GM23338 (cell line): ENCODE measurements around the gene TARBP1. TPM values are rescaled to one million over a fixed set of nuclear protein-coding genes. Genes with fewer than 3 reads are reported as not detected.

ENCODE experiments used
- ATAC-seq: fragments of 200-7000 bp; cut with Tn5 transposase; 3 replicates; pipeline ENCODE4 v1.9.1; 2020
- DNase-seq: peaks from one replicate; pipeline ENCODE4 v3.0.0-alpha.2; 2015; ENCODE audit warnings: low spot score
- H2AFZ ChIP-seq: fragments of 200-600 bp; sonication (generic); 2 replicates; pipeline ENCODE4 v1.8.0; 2016; ENCODE audit warnings: antibody characterized with exemption, mild to moderate bottlenecking, moderate library complexity
- H3F3A ChIP-seq: fragments of 200-600 bp; sonication (generic); replicated peaks from 2 replicates; pipeline ENCODE4 v1.8.0; 2017; ENCODE audit warnings: antibody characterized with exemption, mixed run types, low read depth
- H3K27ac ChIP-seq: fragments of 200-600 bp; sonication (generic); 2 replicates; pipeline ENCODE4 v1.6.1; 2016; ENCODE audit warnings: low read depth
- H3K27me3 ChIP-seq: fragments of 200-600 bp; sonication (generic); 2 replicates; pipeline ENCODE4 v1.8.0; 2016; ENCODE audit warnings: mild to moderate bottlenecking, mixed run types, moderate library complexity; ENCODE audit not compliant: insufficient read depth
- H3K36me3 ChIP-seq: fragments of 200-600 bp; sonication (generic); 2 replicates; pipeline ENCODE4 v1.8.0; 2016; ENCODE audit warnings: mild to moderate bottlenecking; ENCODE audit not compliant: insufficient read depth
- H3K4me1 ChIP-seq: fragments of 200-600 bp; sonication (generic); 2 replicates; pipeline ENCODE4 v1.8.0; 2016; ENCODE audit warnings: mild to moderate bottlenecking, moderate library complexity; ENCODE audit not compliant: insufficient read depth
- H3K4me2 ChIP-seq: fragments of 200-600 bp; sonication (generic); 2 replicates; pipeline ENCODE4 v1.7.1; 2017; ENCODE audit warnings: mixed run types
- H3K4me3 ChIP-seq: fragments of 200-600 bp; sonication (generic); 2 replicates; pipeline ENCODE4 v1.6.1; 2016; ENCODE audit warnings: mixed run types
- H3K79me2 ChIP-seq: fragments of 200-600 bp; sonication (generic); replicated peaks from 2 replicates; pipeline ENCODE4 v1.8.0; 2017; ENCODE audit warnings: mild to moderate bottlenecking; ENCODE audit not compliant: insufficient read depth
- H3K9me2 ChIP-seq: fragments of 200-600 bp; sonication (generic); 2 replicates; pipeline ENCODE4 v1.8.0; 2017; ENCODE audit not compliant: insufficient read depth
- H4K20me1 ChIP-seq: fragments of 200-600 bp; sonication (generic); replicated peaks from 2 replicates; pipeline ENCODE4 v1.8.0; 2017; ENCODE audit warnings: mild to moderate bottlenecking; ENCODE audit not compliant: insufficient read depth
- H3K27ac Mint-ChIP-seq: 2 replicates; pipeline ENCODE4 v1.8.0; 2020; ENCODE audit warnings: inconsistent platforms, mild to moderate bottlenecking, moderate library complexity, mixed read lengths
- H3K27me3 Mint-ChIP-seq: 3 replicates; pipeline ENCODE4 v1.8.0; 2022; ENCODE audit warnings: low read depth, mild to moderate bottlenecking, moderate library complexity, mixed read lengths, inconsistent platforms; ENCODE audit not compliant: insufficient read depth, poor library complexity
- H3K36me3 Mint-ChIP-seq: 3 replicates; pipeline ENCODE4 v1.8.0; 2021; ENCODE audit warnings: low read depth, mild to moderate bottlenecking, inconsistent platforms, moderate library complexity, mixed read lengths
- H3K4me1 Mint-ChIP-seq: 3 replicates; pipeline ENCODE4 v1.8.0; 2020; ENCODE audit warnings: mild to moderate bottlenecking, inconsistent platforms, mixed read lengths
- H3K4me3 Mint-ChIP-seq: 3 replicates; pipeline ENCODE4 v1.8.0; 2021; ENCODE audit warnings: moderate library complexity, mild to moderate bottlenecking, inconsistent platforms, mixed read lengths
- H3K9me3 Mint-ChIP-seq: 3 replicates; pipeline ENCODE4 v1.8.0; 2020; ENCODE audit warnings: moderate library complexity, mild to moderate bottlenecking, inconsistent platforms, mixed read lengths
- EZH2 ChIP-seq: fragments of 200-600 bp; sonication (generic); IDR thresholded peaks from one replicate; pipeline ENCODE4 v1.8.0; 2017; ENCODE audit warnings: antibody characterized with exemption, mild to moderate bottlenecking, low read depth; ENCODE audit not compliant: unreplicated experiment
- EZH2phosphoT487 ChIP-seq: fragments of 200-600 bp; sonication (generic); IDR thresholded peaks from one replicate; pipeline ENCODE4 v1.8.1; 2018; ENCODE audit warnings: antibody characterized with exemption; ENCODE audit not compliant: unreplicated experiment
- NANOG ChIP-seq: IDR thresholded peaks from 2 replicates; pipeline ENCODE4 v1.6.1; 2016; ENCODE audit warnings: antibody characterized with exemption, borderline replicate concordance
- POLR2AphosphoS5 ChIP-seq: IDR thresholded peaks from 2 replicates; pipeline ENCODE4 v1.6.1; 2016; ENCODE audit warnings: antibody characterized with exemption, low read depth
- STAT1 ChIP-seq: IDR thresholded peaks from one replicate; pipeline ENCODE4 v1.6.1; 2016; ENCODE audit warnings: antibody characterized with exemption; ENCODE audit not compliant: unreplicated experiment
- ZNF114 ChIP-seq: fragments of 250-450 bp; sonication (Bioruptor Pico); IDR thresholded peaks from 2 replicates; pipeline ENCODE4 v1.5.0; 2020; ENCODE audit warnings: mild to moderate bottlenecking, moderate library complexity
- ZNF331 ChIP-seq: fragments of 250-450 bp; sonication (Bioruptor Pico); IDR thresholded peaks from 2 replicates; pipeline ENCODE4 v1.5.0; 2020; ENCODE audit warnings: low read depth, mild to moderate bottlenecking, moderate library complexity
- polyA plus RNA-seq: library from polyadenylated mRNA; unstranded; fragments of >200 nt; fragmentation: Nextera tagmentation; extraction: Ambion mirVana; gene quantifications from 2 replicates; pipeline ENCODE4 v1.2.1, GENCODE V29; 2016
- total RNA-seq: library from RNA; depleted of rRNA; stranded (reverse); fragments of >200 nt; shearing (Covaris generic); gene quantifications from 2 replicates; pipeline ENCODE4 v1.2.3, GENCODE V29; 2014
- TF ChIP-seq, protein P1 (sequence below): fragments of 250-450 bp; sonication (Bioruptor Pico); IDR thresholded peaks from 2 replicates; pipeline ENCODE4 v1.5.0; 2020; ENCODE audit warnings: mild to moderate bottlenecking, moderate library complexity
- TF ChIP-seq, protein P2 (sequence below), 2 experiments: fragments of 200-600 bp in 1 of 2; sonication (generic) in 1 of 2; conservative IDR thresholded peaks; 2 replicates each; pipeline versions ENCODE4 v1.5.1 to v1.6.1; 2016 to 2017; ENCODE audit warnings: antibody characterized with exemption in 2 of 2, low read depth in 2 of 2, mild to moderate bottlenecking in 2 of 2, moderate library complexity in 1 of 2
- TF ChIP-seq, protein P3 (sequence below): IDR thresholded peaks from one replicate; pipeline ENCODE4 v1.6.1; 2018; ENCODE audit warnings: antibody characterized with exemption; ENCODE audit not compliant: unreplicated experiment
- TF ChIP-seq, protein P4 (sequence below): IDR thresholded peaks from 2 replicates; pipeline ENCODE4 v1.6.1; 2016; ENCODE audit warnings: antibody characterized with exemption

TARBP1 gene
- total and polyA plus RNA-seq, 2 experiments from 2014 or later, result 14.9 to 18.8 TPM

DNA sequence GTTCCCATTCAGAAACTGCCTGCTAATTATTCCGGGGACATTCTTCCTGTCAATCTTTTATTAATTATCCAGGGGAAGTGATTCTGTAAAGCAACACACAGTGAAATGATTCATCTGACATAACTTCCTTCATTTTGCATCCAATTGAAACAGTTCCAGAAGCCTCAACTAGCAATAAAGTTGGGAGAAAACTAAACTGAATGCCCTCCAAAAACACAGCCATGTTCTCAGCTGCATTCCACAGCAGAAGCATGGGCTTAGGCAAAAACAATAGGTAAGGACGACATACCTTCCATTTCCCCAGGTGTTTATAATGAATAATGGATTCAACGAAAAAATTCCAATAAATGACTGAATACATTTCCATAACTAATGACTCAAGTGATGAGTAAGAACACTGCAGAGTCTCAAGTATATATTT is 36.9 kb upstream of the TARBP1 start:
- ATAC-seq (peak; percentile 61), DNase-seq (peak; percentile 48)
- Histone ChIP-seq H3K4me1 (peaks cover 11% of the 10 kb centered on the region; the same call in 1 of the 2 replicates), H2AFZ (peak overlapping the region; percentile 34; the same call in 1 of the 2 replicates), H3K79me2 (no peaks in the 10 kb centered on the region), H3K36me3 (no peaks in the 10 kb centered on the region), H3K4me3 (no peak overlapping the region), H3K27ac (peak overlapping the region; percentile 71), H4K20me1 (no peaks in the 10 kb centered on the region), H3F3A (no peaks in the 10 kb centered on the region), H3K9me2 (no peaks in the 10 kb centered on the region), H3K4me2 (0 out of 2 replicates have a peak overlapping the region, but pooled peaks have one; percentile 5), H3K27me3 (no peaks in the 10 kb centered on the region)
- H3K4me1 Mint-ChIP-seq, result peaks cover 26% of the 10 kb centered on the region
- peak overlapping the region; percentile 97 for H3K27ac Mint-ChIP-seq
- TF ChIP-seq STAT1 (no peak), EZH2phosphoT487 (no peak), ZNF331 (no peak), NANOG (no peak), POLR2AphosphoS5 (no peak), EZH2 (no peak), ZNF114 (CRISPR knock-in tag) (no peak)
- TF ChIP-seq, protein P1, sequence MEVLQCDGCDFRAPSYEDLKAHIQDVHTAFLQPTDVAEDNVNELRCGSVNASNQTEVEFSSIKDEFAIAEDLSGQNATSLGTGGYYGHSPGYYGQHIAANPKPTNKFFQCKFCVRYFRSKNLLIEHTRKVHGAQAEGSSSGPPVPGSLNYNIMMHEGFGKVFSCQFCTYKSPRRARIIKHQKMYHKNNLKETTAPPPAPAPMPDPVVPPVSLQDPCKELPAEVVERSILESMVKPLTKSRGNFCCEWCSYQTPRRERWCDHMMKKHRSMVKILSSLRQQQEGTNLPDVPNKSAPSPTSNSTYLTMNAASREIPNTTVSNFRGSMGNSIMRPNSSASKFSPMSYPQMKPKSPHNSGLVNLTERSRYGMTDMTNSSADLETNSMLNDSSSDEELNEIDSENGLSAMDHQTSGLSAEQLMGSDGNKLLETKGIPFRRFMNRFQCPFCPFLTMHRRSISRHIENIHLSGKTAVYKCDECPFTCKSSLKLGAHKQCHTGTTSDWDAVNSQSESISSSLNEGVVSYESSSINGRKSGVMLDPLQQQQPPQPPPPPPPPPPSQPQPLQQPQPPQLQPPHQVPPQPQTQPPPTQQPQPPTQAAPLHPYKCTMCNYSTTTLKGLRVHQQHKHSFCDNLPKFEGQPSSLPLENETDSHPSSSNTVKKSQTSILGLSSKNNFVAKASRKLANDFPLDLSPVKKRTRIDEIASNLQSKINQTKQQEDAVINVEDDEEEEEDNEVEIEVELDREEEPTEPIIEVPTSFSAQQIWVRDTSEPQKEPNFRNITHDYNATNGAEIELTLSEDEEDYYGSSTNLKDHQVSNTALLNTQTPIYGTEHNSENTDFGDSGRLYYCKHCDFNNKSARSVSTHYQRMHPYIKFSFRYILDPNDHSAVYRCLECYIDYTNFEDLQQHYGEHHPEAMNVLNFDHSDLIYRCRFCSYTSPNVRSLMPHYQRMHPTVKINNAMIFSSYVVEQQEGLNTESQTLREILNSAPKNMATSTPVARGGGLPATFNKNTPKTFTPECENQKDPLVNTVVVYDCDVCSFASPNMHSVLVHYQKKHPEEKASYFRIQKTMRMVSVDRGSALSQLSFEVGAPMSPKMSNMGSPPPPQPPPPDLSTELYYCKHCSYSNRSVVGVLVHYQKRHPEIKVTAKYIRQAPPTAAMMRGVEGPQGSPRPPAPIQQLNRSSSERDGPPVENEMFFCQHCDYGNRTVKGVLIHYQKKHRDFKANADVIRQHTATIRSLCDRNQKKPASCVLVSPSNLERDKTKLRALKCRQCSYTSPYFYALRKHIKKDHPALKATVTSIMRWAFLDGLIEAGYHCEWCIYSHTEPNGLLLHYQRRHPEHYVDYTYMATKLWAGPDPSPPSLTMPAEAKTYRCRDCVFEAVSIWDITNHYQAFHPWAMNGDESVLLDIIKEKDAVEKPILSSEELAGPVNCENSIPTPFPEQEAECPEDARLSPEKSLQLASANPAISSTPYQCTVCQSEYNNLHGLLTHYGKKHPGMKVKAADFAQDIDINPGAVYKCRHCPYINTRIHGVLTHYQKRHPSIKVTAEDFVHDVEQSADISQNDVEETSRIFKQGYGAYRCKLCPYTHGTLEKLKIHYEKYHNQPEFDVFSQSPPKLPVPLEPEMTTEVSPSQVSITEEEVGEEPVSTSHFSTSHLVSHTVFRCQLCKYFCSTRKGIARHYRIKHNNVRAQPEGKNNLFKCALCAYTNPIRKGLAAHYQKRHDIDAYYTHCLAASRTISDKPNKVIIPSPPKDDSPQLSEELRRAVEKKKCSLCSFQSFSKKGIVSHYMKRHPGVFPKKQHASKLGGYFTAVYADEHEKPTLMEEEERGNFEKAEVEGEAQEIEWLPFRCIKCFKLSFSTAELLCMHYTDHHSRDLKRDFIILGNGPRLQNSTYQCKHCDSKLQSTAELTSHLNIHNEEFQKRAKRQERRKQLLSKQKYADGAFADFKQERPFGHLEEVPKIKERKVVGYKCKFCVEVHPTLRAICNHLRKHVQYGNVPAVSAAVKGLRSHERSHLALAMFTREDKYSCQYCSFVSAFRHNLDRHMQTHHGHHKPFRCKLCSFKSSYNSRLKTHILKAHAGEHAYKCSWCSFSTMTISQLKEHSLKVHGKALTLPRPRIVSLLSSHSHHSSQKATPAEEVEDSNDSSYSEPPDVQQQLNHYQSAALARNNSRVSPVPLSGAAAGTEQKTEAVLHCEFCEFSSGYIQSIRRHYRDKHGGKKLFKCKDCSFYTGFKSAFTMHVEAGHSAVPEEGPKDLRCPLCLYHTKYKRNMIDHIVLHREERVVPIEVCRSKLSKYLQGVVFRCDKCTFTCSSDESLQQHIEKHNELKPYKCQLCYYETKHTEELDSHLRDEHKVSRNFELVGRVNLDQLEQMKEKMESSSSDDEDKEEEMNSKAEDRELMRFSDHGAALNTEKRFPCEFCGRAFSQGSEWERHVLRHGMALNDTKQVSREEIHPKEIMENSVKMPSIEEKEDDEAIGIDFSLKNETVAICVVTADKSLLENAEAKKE (CRISPR knock-in tag), result no peak
- TF ChIP-seq, protein P2, sequence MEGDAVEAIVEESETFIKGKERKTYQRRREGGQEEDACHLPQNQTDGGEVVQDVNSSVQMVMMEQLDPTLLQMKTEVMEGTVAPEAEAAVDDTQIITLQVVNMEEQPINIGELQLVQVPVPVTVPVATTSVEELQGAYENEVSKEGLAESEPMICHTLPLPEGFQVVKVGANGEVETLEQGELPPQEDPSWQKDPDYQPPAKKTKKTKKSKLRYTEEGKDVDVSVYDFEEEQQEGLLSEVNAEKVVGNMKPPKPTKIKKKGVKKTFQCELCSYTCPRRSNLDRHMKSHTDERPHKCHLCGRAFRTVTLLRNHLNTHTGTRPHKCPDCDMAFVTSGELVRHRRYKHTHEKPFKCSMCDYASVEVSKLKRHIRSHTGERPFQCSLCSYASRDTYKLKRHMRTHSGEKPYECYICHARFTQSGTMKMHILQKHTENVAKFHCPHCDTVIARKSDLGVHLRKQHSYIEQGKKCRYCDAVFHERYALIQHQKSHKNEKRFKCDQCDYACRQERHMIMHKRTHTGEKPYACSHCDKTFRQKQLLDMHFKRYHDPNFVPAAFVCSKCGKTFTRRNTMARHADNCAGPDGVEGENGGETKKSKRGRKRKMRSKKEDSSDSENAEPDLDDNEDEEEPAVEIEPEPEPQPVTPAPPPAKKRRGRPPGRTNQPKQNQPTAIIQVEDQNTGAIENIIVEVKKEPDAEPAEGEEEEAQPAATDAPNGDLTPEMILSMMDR (conservative IDR thresholded peaks at IDR 0.05; ENCODE audit: low read depth in 2 of 2), result no peak
- TF ChIP-seq, protein P3, sequence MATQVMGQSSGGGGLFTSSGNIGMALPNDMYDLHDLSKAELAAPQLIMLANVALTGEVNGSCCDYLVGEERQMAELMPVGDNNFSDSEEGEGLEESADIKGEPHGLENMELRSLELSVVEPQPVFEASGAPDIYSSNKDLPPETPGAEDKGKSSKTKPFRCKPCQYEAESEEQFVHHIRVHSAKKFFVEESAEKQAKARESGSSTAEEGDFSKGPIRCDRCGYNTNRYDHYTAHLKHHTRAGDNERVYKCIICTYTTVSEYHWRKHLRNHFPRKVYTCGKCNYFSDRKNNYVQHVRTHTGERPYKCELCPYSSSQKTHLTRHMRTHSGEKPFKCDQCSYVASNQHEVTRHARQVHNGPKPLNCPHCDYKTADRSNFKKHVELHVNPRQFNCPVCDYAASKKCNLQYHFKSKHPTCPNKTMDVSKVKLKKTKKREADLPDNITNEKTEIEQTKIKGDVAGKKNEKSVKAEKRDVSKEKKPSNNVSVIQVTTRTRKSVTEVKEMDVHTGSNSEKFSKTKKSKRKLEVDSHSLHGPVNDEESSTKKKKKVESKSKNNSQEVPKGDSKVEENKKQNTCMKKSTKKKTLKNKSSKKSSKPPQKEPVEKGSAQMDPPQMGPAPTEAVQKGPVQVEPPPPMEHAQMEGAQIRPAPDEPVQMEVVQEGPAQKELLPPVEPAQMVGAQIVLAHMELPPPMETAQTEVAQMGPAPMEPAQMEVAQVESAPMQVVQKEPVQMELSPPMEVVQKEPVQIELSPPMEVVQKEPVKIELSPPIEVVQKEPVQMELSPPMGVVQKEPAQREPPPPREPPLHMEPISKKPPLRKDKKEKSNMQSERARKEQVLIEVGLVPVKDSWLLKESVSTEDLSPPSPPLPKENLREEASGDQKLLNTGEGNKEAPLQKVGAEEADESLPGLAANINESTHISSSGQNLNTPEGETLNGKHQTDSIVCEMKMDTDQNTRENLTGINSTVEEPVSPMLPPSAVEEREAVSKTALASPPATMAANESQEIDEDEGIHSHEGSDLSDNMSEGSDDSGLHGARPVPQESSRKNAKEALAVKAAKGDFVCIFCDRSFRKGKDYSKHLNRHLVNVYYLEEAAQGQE, result no peak
- TF ChIP-seq, protein P4, sequence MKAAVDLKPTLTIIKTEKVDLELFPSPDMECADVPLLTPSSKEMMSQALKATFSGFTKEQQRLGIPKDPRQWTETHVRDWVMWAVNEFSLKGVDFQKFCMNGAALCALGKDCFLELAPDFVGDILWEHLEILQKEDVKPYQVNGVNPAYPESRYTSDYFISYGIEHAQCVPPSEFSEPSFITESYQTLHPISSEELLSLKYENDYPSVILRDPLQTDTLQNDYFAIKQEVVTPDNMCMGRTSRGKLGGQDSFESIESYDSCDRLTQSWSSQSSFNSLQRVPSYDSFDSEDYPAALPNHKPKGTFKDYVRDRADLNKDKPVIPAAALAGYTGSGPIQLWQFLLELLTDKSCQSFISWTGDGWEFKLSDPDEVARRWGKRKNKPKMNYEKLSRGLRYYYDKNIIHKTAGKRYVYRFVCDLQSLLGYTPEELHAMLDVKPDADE, result no peak
- no peaks in the 10 kb centered on the region for H3K27me3 Mint-ChIP-seq
- H3K9me3 Mint-ChIP-seq, result no peaks in the 10 kb centered on the region; the same call in 2 of the 3 replicates
- H3K4me3 Mint-ChIP-seq, result no peak overlapping the region
- H3K36me3 Mint-ChIP-seq, result no peaks in the 10 kb centered on the region
